ENCODE results near the gene CTNND2.

DNA sequence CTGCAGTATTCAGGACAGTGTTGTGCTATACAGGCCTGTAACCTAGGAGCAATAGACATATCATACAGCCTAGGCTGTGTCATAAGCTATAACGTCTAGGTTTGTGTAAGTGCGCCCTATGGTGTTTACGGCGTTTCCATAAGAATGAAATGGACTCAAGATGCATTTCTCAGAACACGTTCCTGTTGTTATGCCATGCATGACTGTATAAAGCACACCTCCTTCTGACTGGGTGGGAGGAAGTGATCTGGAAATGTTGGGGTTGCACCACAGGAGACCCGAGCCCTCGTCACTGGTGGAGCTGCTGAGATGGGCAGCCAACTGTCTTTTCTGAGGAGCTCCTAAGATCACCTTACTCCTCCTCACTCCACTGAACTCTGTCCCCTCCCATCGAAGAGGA, 751.9 kb downstream of the CTNND2 start:
- TF ChIP-seq, protein P1, sequence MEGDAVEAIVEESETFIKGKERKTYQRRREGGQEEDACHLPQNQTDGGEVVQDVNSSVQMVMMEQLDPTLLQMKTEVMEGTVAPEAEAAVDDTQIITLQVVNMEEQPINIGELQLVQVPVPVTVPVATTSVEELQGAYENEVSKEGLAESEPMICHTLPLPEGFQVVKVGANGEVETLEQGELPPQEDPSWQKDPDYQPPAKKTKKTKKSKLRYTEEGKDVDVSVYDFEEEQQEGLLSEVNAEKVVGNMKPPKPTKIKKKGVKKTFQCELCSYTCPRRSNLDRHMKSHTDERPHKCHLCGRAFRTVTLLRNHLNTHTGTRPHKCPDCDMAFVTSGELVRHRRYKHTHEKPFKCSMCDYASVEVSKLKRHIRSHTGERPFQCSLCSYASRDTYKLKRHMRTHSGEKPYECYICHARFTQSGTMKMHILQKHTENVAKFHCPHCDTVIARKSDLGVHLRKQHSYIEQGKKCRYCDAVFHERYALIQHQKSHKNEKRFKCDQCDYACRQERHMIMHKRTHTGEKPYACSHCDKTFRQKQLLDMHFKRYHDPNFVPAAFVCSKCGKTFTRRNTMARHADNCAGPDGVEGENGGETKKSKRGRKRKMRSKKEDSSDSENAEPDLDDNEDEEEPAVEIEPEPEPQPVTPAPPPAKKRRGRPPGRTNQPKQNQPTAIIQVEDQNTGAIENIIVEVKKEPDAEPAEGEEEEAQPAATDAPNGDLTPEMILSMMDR (IDR thresholded peaks at IDR 0.05; ENCODE audit: poor library complexity, severe bottlenecking), result no peak
- TF ChIP-seq EZH2 (IDR thresholded peaks at IDR 0.05; ENCODE audit: borderline replicate concordance, insufficient read depth, low read length, poor library complexity, severe bottlenecking) (no peak), POLR2AphosphoS5 (IDR thresholded peaks at IDR 0.05) (no peak), RAD21 (conservative IDR thresholded peaks at IDR 0.05) (no peak)
- TF ChIP-seq, protein P2, sequence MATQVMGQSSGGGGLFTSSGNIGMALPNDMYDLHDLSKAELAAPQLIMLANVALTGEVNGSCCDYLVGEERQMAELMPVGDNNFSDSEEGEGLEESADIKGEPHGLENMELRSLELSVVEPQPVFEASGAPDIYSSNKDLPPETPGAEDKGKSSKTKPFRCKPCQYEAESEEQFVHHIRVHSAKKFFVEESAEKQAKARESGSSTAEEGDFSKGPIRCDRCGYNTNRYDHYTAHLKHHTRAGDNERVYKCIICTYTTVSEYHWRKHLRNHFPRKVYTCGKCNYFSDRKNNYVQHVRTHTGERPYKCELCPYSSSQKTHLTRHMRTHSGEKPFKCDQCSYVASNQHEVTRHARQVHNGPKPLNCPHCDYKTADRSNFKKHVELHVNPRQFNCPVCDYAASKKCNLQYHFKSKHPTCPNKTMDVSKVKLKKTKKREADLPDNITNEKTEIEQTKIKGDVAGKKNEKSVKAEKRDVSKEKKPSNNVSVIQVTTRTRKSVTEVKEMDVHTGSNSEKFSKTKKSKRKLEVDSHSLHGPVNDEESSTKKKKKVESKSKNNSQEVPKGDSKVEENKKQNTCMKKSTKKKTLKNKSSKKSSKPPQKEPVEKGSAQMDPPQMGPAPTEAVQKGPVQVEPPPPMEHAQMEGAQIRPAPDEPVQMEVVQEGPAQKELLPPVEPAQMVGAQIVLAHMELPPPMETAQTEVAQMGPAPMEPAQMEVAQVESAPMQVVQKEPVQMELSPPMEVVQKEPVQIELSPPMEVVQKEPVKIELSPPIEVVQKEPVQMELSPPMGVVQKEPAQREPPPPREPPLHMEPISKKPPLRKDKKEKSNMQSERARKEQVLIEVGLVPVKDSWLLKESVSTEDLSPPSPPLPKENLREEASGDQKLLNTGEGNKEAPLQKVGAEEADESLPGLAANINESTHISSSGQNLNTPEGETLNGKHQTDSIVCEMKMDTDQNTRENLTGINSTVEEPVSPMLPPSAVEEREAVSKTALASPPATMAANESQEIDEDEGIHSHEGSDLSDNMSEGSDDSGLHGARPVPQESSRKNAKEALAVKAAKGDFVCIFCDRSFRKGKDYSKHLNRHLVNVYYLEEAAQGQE (IDR thresholded peaks at IDR 0.05; ENCODE audit: borderline replicate concordance), result no peak
